GM23338 (cell line): ENCODE data around the gene PKNOX2. TPM values are rescaled to one million over a fixed set of nuclear protein-coding genes. Genes with fewer than 3 reads are reported as not detected.

Source experiments
- ATAC-seq: fragments of 200-7000 bp; cut with Tn5 transposase; 3 replicates; pipeline ENCODE4 v1.9.1; 2020
- DNase-seq: peaks from one replicate; pipeline ENCODE4 v3.0.0-alpha.2; 2015; ENCODE audit warnings: low spot score
- H2AFZ ChIP-seq: fragments of 200-600 bp; sonication (generic); 2 replicates; pipeline ENCODE4 v1.8.0; 2016; ENCODE audit warnings: antibody characterized with exemption, mild to moderate bottlenecking, moderate library complexity
- H3F3A ChIP-seq: fragments of 200-600 bp; sonication (generic); replicated peaks from 2 replicates; pipeline ENCODE4 v1.8.0; 2017; ENCODE audit warnings: antibody characterized with exemption, mixed run types, low read depth
- H3K27ac ChIP-seq: fragments of 200-600 bp; sonication (generic); 2 replicates; pipeline ENCODE4 v1.6.1; 2016; ENCODE audit warnings: low read depth
- H3K27me3 ChIP-seq: fragments of 200-600 bp; sonication (generic); 2 replicates; pipeline ENCODE4 v1.8.0; 2016; ENCODE audit warnings: mild to moderate bottlenecking, mixed run types, moderate library complexity; ENCODE audit not compliant: insufficient read depth
- H3K36me3 ChIP-seq: fragments of 200-600 bp; sonication (generic); 2 replicates; pipeline ENCODE4 v1.8.0; 2016; ENCODE audit warnings: mild to moderate bottlenecking; ENCODE audit not compliant: insufficient read depth
- H3K4me1 ChIP-seq: fragments of 200-600 bp; sonication (generic); 2 replicates; pipeline ENCODE4 v1.8.0; 2016; ENCODE audit warnings: mild to moderate bottlenecking, moderate library complexity; ENCODE audit not compliant: insufficient read depth
- H3K4me2 ChIP-seq: fragments of 200-600 bp; sonication (generic); 2 replicates; pipeline ENCODE4 v1.7.1; 2017; ENCODE audit warnings: mixed run types
- H3K4me3 ChIP-seq: fragments of 200-600 bp; sonication (generic); 2 replicates; pipeline ENCODE4 v1.6.1; 2016; ENCODE audit warnings: mixed run types
- H3K79me2 ChIP-seq: fragments of 200-600 bp; sonication (generic); replicated peaks from 2 replicates; pipeline ENCODE4 v1.8.0; 2017; ENCODE audit warnings: mild to moderate bottlenecking; ENCODE audit not compliant: insufficient read depth
- H3K9me2 ChIP-seq: fragments of 200-600 bp; sonication (generic); 2 replicates; pipeline ENCODE4 v1.8.0; 2017; ENCODE audit not compliant: insufficient read depth
- H4K20me1 ChIP-seq: fragments of 200-600 bp; sonication (generic); replicated peaks from 2 replicates; pipeline ENCODE4 v1.8.0; 2017; ENCODE audit warnings: mild to moderate bottlenecking; ENCODE audit not compliant: insufficient read depth
- H3K27ac Mint-ChIP-seq: 2 replicates; pipeline ENCODE4 v1.8.0; 2020; ENCODE audit warnings: inconsistent platforms, mild to moderate bottlenecking, moderate library complexity, mixed read lengths
- H3K27me3 Mint-ChIP-seq: 3 replicates; pipeline ENCODE4 v1.8.0; 2022; ENCODE audit warnings: low read depth, mild to moderate bottlenecking, moderate library complexity, mixed read lengths, inconsistent platforms; ENCODE audit not compliant: insufficient read depth, poor library complexity
- H3K36me3 Mint-ChIP-seq: 3 replicates; pipeline ENCODE4 v1.8.0; 2021; ENCODE audit warnings: low read depth, mild to moderate bottlenecking, inconsistent platforms, moderate library complexity, mixed read lengths
- H3K4me1 Mint-ChIP-seq: 3 replicates; pipeline ENCODE4 v1.8.0; 2020; ENCODE audit warnings: mild to moderate bottlenecking, inconsistent platforms, mixed read lengths
- H3K4me3 Mint-ChIP-seq: 3 replicates; pipeline ENCODE4 v1.8.0; 2021; ENCODE audit warnings: moderate library complexity, mild to moderate bottlenecking, inconsistent platforms, mixed read lengths
- H3K9me3 Mint-ChIP-seq: 3 replicates; pipeline ENCODE4 v1.8.0; 2020; ENCODE audit warnings: moderate library complexity, mild to moderate bottlenecking, inconsistent platforms, mixed read lengths
- CREB1 ChIP-seq: fragments of 250-450 bp; sonication (Bioruptor Pico); IDR thresholded peaks from 2 replicates; pipeline ENCODE4 v1.5.0; 2020; ENCODE audit warnings: low read depth, mild to moderate bottlenecking, moderate library complexity
- EZH2 ChIP-seq: fragments of 200-600 bp; sonication (generic); IDR thresholded peaks from one replicate; pipeline ENCODE4 v1.8.0; 2017; ENCODE audit warnings: antibody characterized with exemption, mild to moderate bottlenecking, low read depth; ENCODE audit not compliant: unreplicated experiment
- EZH2phosphoT487 ChIP-seq: fragments of 200-600 bp; sonication (generic); IDR thresholded peaks from one replicate; pipeline ENCODE4 v1.8.1; 2018; ENCODE audit warnings: antibody characterized with exemption; ENCODE audit not compliant: unreplicated experiment
- JUNB ChIP-seq: IDR thresholded peaks from one replicate; pipeline ENCODE4 v1.6.1; 2016; ENCODE audit warnings: antibody characterized with exemption; ENCODE audit not compliant: unreplicated experiment
- NANOG ChIP-seq: IDR thresholded peaks from 2 replicates; pipeline ENCODE4 v1.6.1; 2016; ENCODE audit warnings: antibody characterized with exemption, borderline replicate concordance
- POLR2AphosphoS5 ChIP-seq: IDR thresholded peaks from 2 replicates; pipeline ENCODE4 v1.6.1; 2016; ENCODE audit warnings: antibody characterized with exemption, low read depth
- STAT1 ChIP-seq: IDR thresholded peaks from one replicate; pipeline ENCODE4 v1.6.1; 2016; ENCODE audit warnings: antibody characterized with exemption; ENCODE audit not compliant: unreplicated experiment
- ZNF114 ChIP-seq: fragments of 250-450 bp; sonication (Bioruptor Pico); IDR thresholded peaks from 2 replicates; pipeline ENCODE4 v1.5.0; 2020; ENCODE audit warnings: mild to moderate bottlenecking, moderate library complexity
- ZNF331 ChIP-seq: fragments of 250-450 bp; sonication (Bioruptor Pico); IDR thresholded peaks from 2 replicates; pipeline ENCODE4 v1.5.0; 2020; ENCODE audit warnings: low read depth, mild to moderate bottlenecking, moderate library complexity
- polyA plus RNA-seq: library from polyadenylated mRNA; unstranded; fragments of >200 nt; fragmentation: Nextera tagmentation; extraction: Ambion mirVana; gene quantifications from 2 replicates; pipeline ENCODE4 v1.2.1, GENCODE V29; 2016
- total RNA-seq: library from RNA; depleted of rRNA; stranded (reverse); fragments of >200 nt; shearing (Covaris generic); gene quantifications from 2 replicates; pipeline ENCODE4 v1.2.3, GENCODE V29; 2014
- TF ChIP-seq, protein P1 (sequence below): fragments of 250-450 bp; sonication (Bioruptor Pico); IDR thresholded peaks from 2 replicates; pipeline ENCODE4 v1.5.0; 2020; ENCODE audit warnings: mild to moderate bottlenecking, moderate library complexity
- TF ChIP-seq, protein P2 (sequence below): IDR thresholded peaks from 2 replicates; pipeline ENCODE4 v1.6.1; 2016; ENCODE audit warnings: antibody characterized with exemption
- TF ChIP-seq, protein P3 (sequence below): IDR thresholded peaks from one replicate; pipeline ENCODE4 v1.6.1; 2018; ENCODE audit warnings: antibody characterized with exemption; ENCODE audit not compliant: unreplicated experiment
- TF ChIP-seq, protein P4 (sequence below), 2 experiments: fragments of 200-600 bp in 1 of 2; sonication (generic) in 1 of 2; conservative IDR thresholded peaks; 2 replicates each; pipeline versions ENCODE4 v1.5.1 to v1.6.1; 2016 to 2017; ENCODE audit warnings: antibody characterized with exemption in 2 of 2, low read depth in 2 of 2, mild to moderate bottlenecking in 2 of 2, moderate library complexity in 1 of 2

The PKNOX2 gene
- total and polyA plus RNA-seq, 2 experiments from 2014 or later: 0.42 to 0.83 TPM

DNA sequence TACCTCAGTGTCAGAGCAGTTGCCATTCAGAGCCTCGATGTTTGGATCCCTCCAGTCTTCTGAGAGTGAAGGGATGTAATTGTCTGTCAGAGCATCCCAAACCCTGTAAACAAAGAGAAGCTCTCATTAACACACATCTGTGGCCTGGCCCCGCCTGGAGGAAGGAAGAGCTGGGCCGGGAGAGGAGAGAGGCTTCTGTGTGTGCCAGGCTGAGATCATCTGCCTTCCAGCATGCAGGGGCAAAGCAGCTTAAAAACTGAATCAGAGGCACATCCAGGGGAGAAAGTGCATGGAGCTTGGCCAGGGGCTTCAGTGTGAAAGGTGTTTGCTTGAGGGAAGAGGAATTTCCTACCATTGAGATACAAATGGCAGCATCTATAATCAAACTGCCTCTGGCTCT is 317.0 kb downstream of the PKNOX2 start:
- no peaks in the 10 kb centered on the region for H3F3A ChIP-seq
- TF ChIP-seq CREB1 (CRISPR knock-in tag) (no peak), ZNF331 (CRISPR knock-in tag) (no peak), NANOG (no peak), ZNF114 (no peak), POLR2AphosphoS5 (no peak), STAT1 (no peak), EZH2phosphoT487 (no peak), JUNB (no peak), EZH2 (no peak)
- TF ChIP-seq, protein P1, sequence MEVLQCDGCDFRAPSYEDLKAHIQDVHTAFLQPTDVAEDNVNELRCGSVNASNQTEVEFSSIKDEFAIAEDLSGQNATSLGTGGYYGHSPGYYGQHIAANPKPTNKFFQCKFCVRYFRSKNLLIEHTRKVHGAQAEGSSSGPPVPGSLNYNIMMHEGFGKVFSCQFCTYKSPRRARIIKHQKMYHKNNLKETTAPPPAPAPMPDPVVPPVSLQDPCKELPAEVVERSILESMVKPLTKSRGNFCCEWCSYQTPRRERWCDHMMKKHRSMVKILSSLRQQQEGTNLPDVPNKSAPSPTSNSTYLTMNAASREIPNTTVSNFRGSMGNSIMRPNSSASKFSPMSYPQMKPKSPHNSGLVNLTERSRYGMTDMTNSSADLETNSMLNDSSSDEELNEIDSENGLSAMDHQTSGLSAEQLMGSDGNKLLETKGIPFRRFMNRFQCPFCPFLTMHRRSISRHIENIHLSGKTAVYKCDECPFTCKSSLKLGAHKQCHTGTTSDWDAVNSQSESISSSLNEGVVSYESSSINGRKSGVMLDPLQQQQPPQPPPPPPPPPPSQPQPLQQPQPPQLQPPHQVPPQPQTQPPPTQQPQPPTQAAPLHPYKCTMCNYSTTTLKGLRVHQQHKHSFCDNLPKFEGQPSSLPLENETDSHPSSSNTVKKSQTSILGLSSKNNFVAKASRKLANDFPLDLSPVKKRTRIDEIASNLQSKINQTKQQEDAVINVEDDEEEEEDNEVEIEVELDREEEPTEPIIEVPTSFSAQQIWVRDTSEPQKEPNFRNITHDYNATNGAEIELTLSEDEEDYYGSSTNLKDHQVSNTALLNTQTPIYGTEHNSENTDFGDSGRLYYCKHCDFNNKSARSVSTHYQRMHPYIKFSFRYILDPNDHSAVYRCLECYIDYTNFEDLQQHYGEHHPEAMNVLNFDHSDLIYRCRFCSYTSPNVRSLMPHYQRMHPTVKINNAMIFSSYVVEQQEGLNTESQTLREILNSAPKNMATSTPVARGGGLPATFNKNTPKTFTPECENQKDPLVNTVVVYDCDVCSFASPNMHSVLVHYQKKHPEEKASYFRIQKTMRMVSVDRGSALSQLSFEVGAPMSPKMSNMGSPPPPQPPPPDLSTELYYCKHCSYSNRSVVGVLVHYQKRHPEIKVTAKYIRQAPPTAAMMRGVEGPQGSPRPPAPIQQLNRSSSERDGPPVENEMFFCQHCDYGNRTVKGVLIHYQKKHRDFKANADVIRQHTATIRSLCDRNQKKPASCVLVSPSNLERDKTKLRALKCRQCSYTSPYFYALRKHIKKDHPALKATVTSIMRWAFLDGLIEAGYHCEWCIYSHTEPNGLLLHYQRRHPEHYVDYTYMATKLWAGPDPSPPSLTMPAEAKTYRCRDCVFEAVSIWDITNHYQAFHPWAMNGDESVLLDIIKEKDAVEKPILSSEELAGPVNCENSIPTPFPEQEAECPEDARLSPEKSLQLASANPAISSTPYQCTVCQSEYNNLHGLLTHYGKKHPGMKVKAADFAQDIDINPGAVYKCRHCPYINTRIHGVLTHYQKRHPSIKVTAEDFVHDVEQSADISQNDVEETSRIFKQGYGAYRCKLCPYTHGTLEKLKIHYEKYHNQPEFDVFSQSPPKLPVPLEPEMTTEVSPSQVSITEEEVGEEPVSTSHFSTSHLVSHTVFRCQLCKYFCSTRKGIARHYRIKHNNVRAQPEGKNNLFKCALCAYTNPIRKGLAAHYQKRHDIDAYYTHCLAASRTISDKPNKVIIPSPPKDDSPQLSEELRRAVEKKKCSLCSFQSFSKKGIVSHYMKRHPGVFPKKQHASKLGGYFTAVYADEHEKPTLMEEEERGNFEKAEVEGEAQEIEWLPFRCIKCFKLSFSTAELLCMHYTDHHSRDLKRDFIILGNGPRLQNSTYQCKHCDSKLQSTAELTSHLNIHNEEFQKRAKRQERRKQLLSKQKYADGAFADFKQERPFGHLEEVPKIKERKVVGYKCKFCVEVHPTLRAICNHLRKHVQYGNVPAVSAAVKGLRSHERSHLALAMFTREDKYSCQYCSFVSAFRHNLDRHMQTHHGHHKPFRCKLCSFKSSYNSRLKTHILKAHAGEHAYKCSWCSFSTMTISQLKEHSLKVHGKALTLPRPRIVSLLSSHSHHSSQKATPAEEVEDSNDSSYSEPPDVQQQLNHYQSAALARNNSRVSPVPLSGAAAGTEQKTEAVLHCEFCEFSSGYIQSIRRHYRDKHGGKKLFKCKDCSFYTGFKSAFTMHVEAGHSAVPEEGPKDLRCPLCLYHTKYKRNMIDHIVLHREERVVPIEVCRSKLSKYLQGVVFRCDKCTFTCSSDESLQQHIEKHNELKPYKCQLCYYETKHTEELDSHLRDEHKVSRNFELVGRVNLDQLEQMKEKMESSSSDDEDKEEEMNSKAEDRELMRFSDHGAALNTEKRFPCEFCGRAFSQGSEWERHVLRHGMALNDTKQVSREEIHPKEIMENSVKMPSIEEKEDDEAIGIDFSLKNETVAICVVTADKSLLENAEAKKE (CRISPR knock-in tag): no peak
- TF ChIP-seq, protein P2, sequence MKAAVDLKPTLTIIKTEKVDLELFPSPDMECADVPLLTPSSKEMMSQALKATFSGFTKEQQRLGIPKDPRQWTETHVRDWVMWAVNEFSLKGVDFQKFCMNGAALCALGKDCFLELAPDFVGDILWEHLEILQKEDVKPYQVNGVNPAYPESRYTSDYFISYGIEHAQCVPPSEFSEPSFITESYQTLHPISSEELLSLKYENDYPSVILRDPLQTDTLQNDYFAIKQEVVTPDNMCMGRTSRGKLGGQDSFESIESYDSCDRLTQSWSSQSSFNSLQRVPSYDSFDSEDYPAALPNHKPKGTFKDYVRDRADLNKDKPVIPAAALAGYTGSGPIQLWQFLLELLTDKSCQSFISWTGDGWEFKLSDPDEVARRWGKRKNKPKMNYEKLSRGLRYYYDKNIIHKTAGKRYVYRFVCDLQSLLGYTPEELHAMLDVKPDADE: no peak
- TF ChIP-seq, protein P3, sequence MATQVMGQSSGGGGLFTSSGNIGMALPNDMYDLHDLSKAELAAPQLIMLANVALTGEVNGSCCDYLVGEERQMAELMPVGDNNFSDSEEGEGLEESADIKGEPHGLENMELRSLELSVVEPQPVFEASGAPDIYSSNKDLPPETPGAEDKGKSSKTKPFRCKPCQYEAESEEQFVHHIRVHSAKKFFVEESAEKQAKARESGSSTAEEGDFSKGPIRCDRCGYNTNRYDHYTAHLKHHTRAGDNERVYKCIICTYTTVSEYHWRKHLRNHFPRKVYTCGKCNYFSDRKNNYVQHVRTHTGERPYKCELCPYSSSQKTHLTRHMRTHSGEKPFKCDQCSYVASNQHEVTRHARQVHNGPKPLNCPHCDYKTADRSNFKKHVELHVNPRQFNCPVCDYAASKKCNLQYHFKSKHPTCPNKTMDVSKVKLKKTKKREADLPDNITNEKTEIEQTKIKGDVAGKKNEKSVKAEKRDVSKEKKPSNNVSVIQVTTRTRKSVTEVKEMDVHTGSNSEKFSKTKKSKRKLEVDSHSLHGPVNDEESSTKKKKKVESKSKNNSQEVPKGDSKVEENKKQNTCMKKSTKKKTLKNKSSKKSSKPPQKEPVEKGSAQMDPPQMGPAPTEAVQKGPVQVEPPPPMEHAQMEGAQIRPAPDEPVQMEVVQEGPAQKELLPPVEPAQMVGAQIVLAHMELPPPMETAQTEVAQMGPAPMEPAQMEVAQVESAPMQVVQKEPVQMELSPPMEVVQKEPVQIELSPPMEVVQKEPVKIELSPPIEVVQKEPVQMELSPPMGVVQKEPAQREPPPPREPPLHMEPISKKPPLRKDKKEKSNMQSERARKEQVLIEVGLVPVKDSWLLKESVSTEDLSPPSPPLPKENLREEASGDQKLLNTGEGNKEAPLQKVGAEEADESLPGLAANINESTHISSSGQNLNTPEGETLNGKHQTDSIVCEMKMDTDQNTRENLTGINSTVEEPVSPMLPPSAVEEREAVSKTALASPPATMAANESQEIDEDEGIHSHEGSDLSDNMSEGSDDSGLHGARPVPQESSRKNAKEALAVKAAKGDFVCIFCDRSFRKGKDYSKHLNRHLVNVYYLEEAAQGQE: no peak
- TF ChIP-seq, protein P4, sequence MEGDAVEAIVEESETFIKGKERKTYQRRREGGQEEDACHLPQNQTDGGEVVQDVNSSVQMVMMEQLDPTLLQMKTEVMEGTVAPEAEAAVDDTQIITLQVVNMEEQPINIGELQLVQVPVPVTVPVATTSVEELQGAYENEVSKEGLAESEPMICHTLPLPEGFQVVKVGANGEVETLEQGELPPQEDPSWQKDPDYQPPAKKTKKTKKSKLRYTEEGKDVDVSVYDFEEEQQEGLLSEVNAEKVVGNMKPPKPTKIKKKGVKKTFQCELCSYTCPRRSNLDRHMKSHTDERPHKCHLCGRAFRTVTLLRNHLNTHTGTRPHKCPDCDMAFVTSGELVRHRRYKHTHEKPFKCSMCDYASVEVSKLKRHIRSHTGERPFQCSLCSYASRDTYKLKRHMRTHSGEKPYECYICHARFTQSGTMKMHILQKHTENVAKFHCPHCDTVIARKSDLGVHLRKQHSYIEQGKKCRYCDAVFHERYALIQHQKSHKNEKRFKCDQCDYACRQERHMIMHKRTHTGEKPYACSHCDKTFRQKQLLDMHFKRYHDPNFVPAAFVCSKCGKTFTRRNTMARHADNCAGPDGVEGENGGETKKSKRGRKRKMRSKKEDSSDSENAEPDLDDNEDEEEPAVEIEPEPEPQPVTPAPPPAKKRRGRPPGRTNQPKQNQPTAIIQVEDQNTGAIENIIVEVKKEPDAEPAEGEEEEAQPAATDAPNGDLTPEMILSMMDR (conservative IDR thresholded peaks at IDR 0.05; ENCODE audit: low read depth in 2 of 2): no peak
- no peaks in the 10 kb centered on the region for H3K79me2 ChIP-seq
- H3K4me2 ChIP-seq: 0 out of 2 replicates have a peak overlapping the region, but pooled peaks have one; percentile 19
- H3K27ac ChIP-seq: no peak overlapping the region; the same call in 1 of the 2 replicates
- no peaks in the 10 kb centered on the region for H3K9me2 ChIP-seq
- peaks cover 8% of the 10 kb centered on the region for H3K27me3 Mint-ChIP-seq
- no peaks in the 10 kb centered on the region for H3K36me3 ChIP-seq
- H3K4me3 ChIP-seq: no peak overlapping the region
- peaks cover 8% of the 10 kb centered on the region; the same call in 2 of the 3 replicates for H3K36me3 Mint-ChIP-seq
- no peaks in the 10 kb centered on the region for H4K20me1 ChIP-seq
- peak; percentile 44 for DNase-seq
- H3K4me1 Mint-ChIP-seq: peaks cover 39% of the 10 kb centered on the region
- ATAC-seq: peak; percentile 83
- H3K27me3 ChIP-seq: no peaks in the 10 kb centered on the region
- no peak overlapping the region for H3K4me3 Mint-ChIP-seq
- peaks cover 31% of the 10 kb centered on the region for H3K4me1 ChIP-seq
- peak overlapping the region; percentile 71 for H3K27ac Mint-ChIP-seq
- H2AFZ ChIP-seq: peak overlapping the region; percentile 67; the same call in 1 of the 2 replicates
- H3K9me3 Mint-ChIP-seq: no peaks in the 10 kb centered on the region
